Stomach (tissue), 4 donors: Measurements from ENCODE around the gene CHMP2B.

Source experiments
- EP300 ChIP-seq: sonication (generic); formaldehyde crosslinking; IDR thresholded peaks from one replicate; pipeline ENCODE4 v1.6.1; 2017; ENCODE audit warnings: antibody characterized with exemption
- POLR2A ChIP-seq, 4 donors: fragments of 450-650 bp; IDR thresholded peaks; one replicate each; pipeline ENCODE4 v1.6.1; 2016; ENCODE audit warnings: antibody characterized with exemption in 4 of 4, control low read depth in 2 of 4, mild to moderate bottlenecking in 1 of 4, moderate library complexity in 1 of 4
- POLR2AphosphoS5 ChIP-seq, 3 donors: sonication (generic); formaldehyde crosslinking; IDR thresholded peaks; one replicate each; pipeline ENCODE4 v1.6.1; 2016; ENCODE audit warnings: antibody characterized with exemption in 3 of 3
- TF ChIP-seq, protein P1 (sequence below), 7 experiments: fragments of 450-650 bp in 4 of 7; fragments of 200-600 bp in 3 of 7; sonication (generic) in 3 of 7; IDR thresholded peaks; one replicate each; pipeline ENCODE4 v1.5.1; 2016 to 2019; ENCODE audit warnings: antibody characterized with exemption in 7 of 7, control low read depth in 2 of 7, mild to moderate bottlenecking in 1 of 7

DNA sequence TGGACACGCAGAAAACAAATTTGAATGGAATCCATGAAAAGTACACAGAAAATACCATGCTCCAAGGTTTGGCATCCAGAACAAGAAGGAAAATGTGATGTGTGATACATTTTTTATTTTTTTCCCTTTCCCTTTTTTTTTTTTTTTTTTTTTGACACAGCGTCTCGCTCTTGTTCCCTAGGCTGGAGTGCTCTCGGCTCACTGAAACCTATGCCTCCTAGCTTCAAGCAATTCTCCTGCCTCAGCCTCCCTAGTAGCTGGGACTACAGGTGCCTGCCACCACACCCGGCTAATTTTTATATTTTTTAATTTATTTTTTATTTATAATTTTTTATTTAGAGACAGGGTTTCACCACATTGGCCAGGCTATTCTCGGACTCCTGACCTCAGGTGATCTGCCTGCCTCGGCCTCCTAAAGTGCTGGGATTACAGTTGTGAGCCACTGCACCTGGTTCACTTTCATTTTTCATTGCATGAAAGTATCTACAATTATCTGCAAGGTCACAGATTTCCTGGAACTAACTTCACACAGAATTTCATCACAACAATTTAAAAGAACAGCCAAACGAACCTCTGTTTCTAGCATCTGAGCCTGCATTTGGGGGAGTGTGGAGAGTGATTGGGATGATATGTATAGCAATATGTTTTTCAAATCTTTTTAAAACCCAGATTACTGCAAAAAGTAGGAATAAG lies 41.0 kb downstream of the CHMP2B start:
- TF ChIP-seq, protein P1, sequence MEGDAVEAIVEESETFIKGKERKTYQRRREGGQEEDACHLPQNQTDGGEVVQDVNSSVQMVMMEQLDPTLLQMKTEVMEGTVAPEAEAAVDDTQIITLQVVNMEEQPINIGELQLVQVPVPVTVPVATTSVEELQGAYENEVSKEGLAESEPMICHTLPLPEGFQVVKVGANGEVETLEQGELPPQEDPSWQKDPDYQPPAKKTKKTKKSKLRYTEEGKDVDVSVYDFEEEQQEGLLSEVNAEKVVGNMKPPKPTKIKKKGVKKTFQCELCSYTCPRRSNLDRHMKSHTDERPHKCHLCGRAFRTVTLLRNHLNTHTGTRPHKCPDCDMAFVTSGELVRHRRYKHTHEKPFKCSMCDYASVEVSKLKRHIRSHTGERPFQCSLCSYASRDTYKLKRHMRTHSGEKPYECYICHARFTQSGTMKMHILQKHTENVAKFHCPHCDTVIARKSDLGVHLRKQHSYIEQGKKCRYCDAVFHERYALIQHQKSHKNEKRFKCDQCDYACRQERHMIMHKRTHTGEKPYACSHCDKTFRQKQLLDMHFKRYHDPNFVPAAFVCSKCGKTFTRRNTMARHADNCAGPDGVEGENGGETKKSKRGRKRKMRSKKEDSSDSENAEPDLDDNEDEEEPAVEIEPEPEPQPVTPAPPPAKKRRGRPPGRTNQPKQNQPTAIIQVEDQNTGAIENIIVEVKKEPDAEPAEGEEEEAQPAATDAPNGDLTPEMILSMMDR (IDR thresholded peaks at IDR 0.05) = no peak
- TF ChIP-seq POLR2A (IDR thresholded peaks at IDR 0.05) (no peak), EP300 (no peak), POLR2AphosphoS5 (IDR thresholded peaks at IDR 0.05) (no peak)
